Stimulated activated naive CD8-positive, alpha-beta T cell treated with anti-CD3 and anti-CD28 coated beads, Interleukin-15, Interleukin-2, amounts not matched to agents 100 U/mL and 50 U/mL, for 24 hours (primary cell): ENCODE data around the gene GRID2.

Experiments
- ATAC-seq: fragments of 150-1000 bp; cut with Tn5 transposase; one replicate; pipeline ENCODE4 v1.10.0; 2021
- DNase-seq: peaks from one replicate; pipeline ENCODE4 v3.0.0; 2021

The GRID2 gene

GRCh38 chr4:92529510-92529909 is 225.7 kb downstream of the GRID2 start:
- DNase-seq (no peak), ATAC-seq (no peak)

- no peak for ATAC-seq
- no peak for DNase-seq
Observed at GRCh38 chr4:92535599-92535998, 231.8 kb downstream of the GRID2 start.

GRCh38 chr4:92551616-92552015 is 247.8 kb downstream of the GRID2 start:
- no peak for ATAC-seq
- no peak for DNase-seq

- no peak for DNase-seq
Observed at GRCh38 chr4:92566269-92566668, 262.5 kb downstream of the GRID2 start.

GRCh38 chr4:92580816-92581215 is 277.1 kb downstream of the GRID2 start:
- ATAC-seq (no peak), DNase-seq (no peak)

More at GRCh38 chr4:92566269-92566668, 262.5 kb downstream of the GRID2 start:
- ATAC-seq = no peak

GRCh38 chr4:92599044-92599443 is 295.3 kb downstream of the GRID2 start:
- ATAC-seq (no peak), DNase-seq (no peak)

- DNase-seq = no peak
- no peak for ATAC-seq
Observed at GRCh38 chr4:92600638-92601037, 296.9 kb downstream of the GRID2 start.

- ATAC-seq = no peak
- DNase-seq = no peak
Observed at GRCh38 chr4:92606227-92606626, 302.5 kb downstream of the GRID2 start.

GRCh38 chr4:92615049-92615448 is 311.3 kb downstream of the GRID2 start:
- ATAC-seq (no peak), DNase-seq (no peak)

- no peak for ATAC-seq
- DNase-seq = no peak
Observed at GRCh38 chr4:92618968-92619367, 315.2 kb downstream of the GRID2 start.

GRCh38 chr4:92629302-92629701 is 325.5 kb downstream of the GRID2 start:
- ATAC-seq = no peak
- no peak for DNase-seq

GRCh38 chr4:92634882-92635281 is 331.1 kb downstream of the GRID2 start:
- ATAC-seq (no peak), DNase-seq (no peak)

GRCh38 chr4:92636038-92636806 is 332.5 kb downstream of the GRID2 start:
- DNase-seq = no peak
- ATAC-seq = no peak

GRCh38 chr4:92641409-92641808 is 337.6 kb downstream of the GRID2 start:
- ATAC-seq = no peak
- no peak for DNase-seq

- ATAC-seq (no peak), DNase-seq (no peak)
Observed at GRCh38 chr4:92646826-92647225, 343.1 kb downstream of the GRID2 start.

GRCh38 chr4:92651536-92651935 is 347.8 kb downstream of the GRID2 start:
- DNase-seq (no peak), ATAC-seq (no peak)

- no peak for DNase-seq
- no peak for ATAC-seq
Observed at GRCh38 chr4:92654084-92654483, 350.3 kb downstream of the GRID2 start.

- no peak for DNase-seq
- ATAC-seq = no peak
Observed at GRCh38 chr4:92657695-92658094, 353.9 kb downstream of the GRID2 start.

- no peak for DNase-seq
- no peak for ATAC-seq
Observed at GRCh38 chr4:92658318-92658717, 354.6 kb downstream of the GRID2 start.

GRCh38 chr4:92677805-92678204 is 374.0 kb downstream of the GRID2 start:
- ATAC-seq = no peak

GRCh38 chr4:92678292-92678691 is 374.5 kb downstream of the GRID2 start:
- ATAC-seq = no peak
- no peak for DNase-seq

More at GRCh38 chr4:92677805-92678204, 374.0 kb downstream of the GRID2 start:
- no peak for DNase-seq

GRCh38 chr4:92679149-92679548 is 375.4 kb downstream of the GRID2 start:
- DNase-seq (no peak), ATAC-seq (no peak)

- ATAC-seq (no peak), DNase-seq (no peak)
Observed at GRCh38 chr4:92714640-92715039, 410.9 kb downstream of the GRID2 start.

GRCh38 chr4:92733231-92733630 is 429.5 kb downstream of the GRID2 start:
- ATAC-seq = no peak

More at GRCh38 chr4:92733231-92733630, 429.5 kb downstream of the GRID2 start:
- DNase-seq = no peak
